Activated CD8-positive, alpha-beta memory T cell treated with anti-CD3 and anti-CD28 coated beads, Interleukin-2, amount 50 U/mL, for 24 hours (primary cell): Measurements from ENCODE around the gene FGF14.
"Not testable (repeated sequence)": the region's sequence is repeated elsewhere in the genome, so short reads cannot be mapped to it uniquely, and the experiment has no call there.

Experiments used
- DNase-seq: peaks from one replicate; pipeline ENCODE4 v3.0.0-alpha.2; 2020; ENCODE audit errors: extremely low read depth

Gene FGF14

GRCh38 chr13:101868585-101869469 lies 533.0 kb downstream of the FGF14 start:
- DNase-seq = no peak

GRCh38 chr13:101866889-101867581 lies 534.8 kb downstream of the FGF14 start:
- no peak for DNase-seq

- no peak for DNase-seq
These were observed 543.0 kb downstream of the FGF14 start for GRCh38 chr13:101858860-101859259.

- no peak for DNase-seq
These were observed 555.1 kb downstream of the FGF14 start for GRCh38 chr13:101846701-101847100.

- DNase-seq = no peak
These were observed 555.6 kb downstream of the FGF14 start for GRCh38 chr13:101846249-101846648.

- no peak for DNase-seq
These were observed 556.4 kb downstream of the FGF14 start for GRCh38 chr13:101845245-101846020.

GRCh38 chr13:101841698-101842097 lies 560.1 kb downstream of the FGF14 start:
- no peak for DNase-seq

- DNase-seq = no peak
These were observed 563.5 kb downstream of the FGF14 start for GRCh38 chr13:101838323-101838722.

- DNase-seq = not testable (repeated sequence)
These were observed 564.1 kb downstream of the FGF14 start for GRCh38 chr13:101837778-101838177.

GRCh38 chr13:101837288-101837687 lies 564.6 kb downstream of the FGF14 start:
- no peak for DNase-seq

GRCh38 chr13:101835920-101836319 lies 565.9 kb downstream of the FGF14 start:
- DNase-seq = no peak

GRCh38 chr13:101833671-101834070 lies 568.2 kb downstream of the FGF14 start:
- DNase-seq = no peak

GRCh38 chr13:101830035-101830434 lies 571.8 kb downstream of the FGF14 start:
- no peak for DNase-seq

- no peak for DNase-seq
These were observed 572.4 kb downstream of the FGF14 start for GRCh38 chr13:101829484-101829883.

- DNase-seq = no peak
These were observed 573.7 kb downstream of the FGF14 start for GRCh38 chr13:101828119-101828518.

GRCh38 chr13:101817898-101818297 lies 584.0 kb downstream of the FGF14 start:
- DNase-seq = no peak

- DNase-seq = no peak
These were observed 590.0 kb downstream of the FGF14 start for GRCh38 chr13:101811881-101812280.

GRCh38 chr13:101811284-101811839 lies 590.5 kb downstream of the FGF14 start:
- DNase-seq = no peak

- no peak for DNase-seq
These were observed 602.7 kb downstream of the FGF14 start for GRCh38 chr13:101799196-101799595.

- DNase-seq = no peak
These were observed 603.4 kb downstream of the FGF14 start for GRCh38 chr13:101798437-101798836.

- DNase-seq = no peak
These were observed 606.4 kb downstream of the FGF14 start for GRCh38 chr13:101795460-101795859.

- no peak for DNase-seq
These were observed 606.8 kb downstream of the FGF14 start for GRCh38 chr13:101795025-101795424.
